Hepatocyte (in vitro differentiated cells): ENCODE data around the gene ACYP2.

Experiments used
- CTCF ChIP-seq: fragments of 200-600 bp; sonication (generic); IDR thresholded peaks from 2 replicates; pipeline ENCODE4 v1.5.1; 2016; ENCODE audit warnings: antibody characterized with exemption, mild to moderate bottlenecking; ENCODE audit not compliant: poor library complexity
- EZH2 ChIP-seq: fragments of 200-600 bp; sonication (generic); IDR thresholded peaks from 2 replicates; pipeline ENCODE4 v1.6.1; 2016; ENCODE audit warnings: antibody characterized with exemption, mild to moderate bottlenecking, borderline replicate concordance

GRCh38 chr2:54191361-54192135 lies 76.1 kb downstream of the ACYP2 start:
- TF ChIP-seq CTCF (no peak), EZH2 (no peak)
